ENCODE measurements around the gene AQP1. TPM values are rescaled to one million over a fixed set of nuclear protein-coding genes. Genes with fewer than 3 reads are reported as not detected.

AQP1 gene
- total RNA-seq, 4 donors from 2014 or later: 81.9 to 149 (median 113) TPM

DNA sequence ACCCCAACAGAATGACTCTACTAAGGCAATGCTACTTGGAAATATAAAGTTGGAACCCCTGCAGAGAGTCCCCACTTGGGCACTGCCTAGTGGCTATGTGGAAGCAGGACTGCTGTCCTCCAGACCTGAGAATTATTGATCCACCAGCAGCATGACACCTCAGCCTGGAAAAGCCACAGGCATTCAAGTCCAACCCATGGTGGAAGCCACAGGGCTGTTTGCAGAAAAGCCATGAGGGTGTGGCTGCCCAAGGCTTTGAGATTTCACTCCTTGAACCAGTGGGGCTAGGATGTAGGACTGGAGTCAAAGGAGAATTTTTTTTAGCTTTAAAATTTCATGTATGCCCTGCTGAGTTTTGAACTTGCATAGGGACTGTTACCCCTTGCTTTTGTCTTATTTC lies 38.5 kb downstream of the AQP1 start:
- DNase-seq (no peak), ATAC-seq (no peak)
- intact Hi-C loops (cut with DNase I; ENCODE audit: low total_unique reads): no loop called here
- Histone ChIP-seq H3K4me3 (no peak overlapping the region), H3K27me3 (peaks cover 0 to 7% (median 0%) of the 10 kb centered on the region in 3 donors), H3K27ac (no peak overlapping the region), H3K36me3 (no peaks in the 10 kb centered on the region), H3K9me3 (peaks cover 0 to 2% (median 0%) of the 10 kb centered on the region in 3 donors), H3K4me1 (no peaks in the 10 kb centered on the region)
- TF ChIP-seq, protein P1, sequence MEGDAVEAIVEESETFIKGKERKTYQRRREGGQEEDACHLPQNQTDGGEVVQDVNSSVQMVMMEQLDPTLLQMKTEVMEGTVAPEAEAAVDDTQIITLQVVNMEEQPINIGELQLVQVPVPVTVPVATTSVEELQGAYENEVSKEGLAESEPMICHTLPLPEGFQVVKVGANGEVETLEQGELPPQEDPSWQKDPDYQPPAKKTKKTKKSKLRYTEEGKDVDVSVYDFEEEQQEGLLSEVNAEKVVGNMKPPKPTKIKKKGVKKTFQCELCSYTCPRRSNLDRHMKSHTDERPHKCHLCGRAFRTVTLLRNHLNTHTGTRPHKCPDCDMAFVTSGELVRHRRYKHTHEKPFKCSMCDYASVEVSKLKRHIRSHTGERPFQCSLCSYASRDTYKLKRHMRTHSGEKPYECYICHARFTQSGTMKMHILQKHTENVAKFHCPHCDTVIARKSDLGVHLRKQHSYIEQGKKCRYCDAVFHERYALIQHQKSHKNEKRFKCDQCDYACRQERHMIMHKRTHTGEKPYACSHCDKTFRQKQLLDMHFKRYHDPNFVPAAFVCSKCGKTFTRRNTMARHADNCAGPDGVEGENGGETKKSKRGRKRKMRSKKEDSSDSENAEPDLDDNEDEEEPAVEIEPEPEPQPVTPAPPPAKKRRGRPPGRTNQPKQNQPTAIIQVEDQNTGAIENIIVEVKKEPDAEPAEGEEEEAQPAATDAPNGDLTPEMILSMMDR (IDR thresholded peaks at IDR 0.05 in 4 of 5, conservative IDR thresholded peaks at IDR 0.05 in 1 of 5): no peak
- no peak for TF ChIP-seq POLR2A (IDR thresholded peaks at IDR 0.05)
- in situ Hi-C loops (cut with MboI; ENCODE audit: low sequenced_read_pairs in 4 of 4): no loop called here

DNA sequence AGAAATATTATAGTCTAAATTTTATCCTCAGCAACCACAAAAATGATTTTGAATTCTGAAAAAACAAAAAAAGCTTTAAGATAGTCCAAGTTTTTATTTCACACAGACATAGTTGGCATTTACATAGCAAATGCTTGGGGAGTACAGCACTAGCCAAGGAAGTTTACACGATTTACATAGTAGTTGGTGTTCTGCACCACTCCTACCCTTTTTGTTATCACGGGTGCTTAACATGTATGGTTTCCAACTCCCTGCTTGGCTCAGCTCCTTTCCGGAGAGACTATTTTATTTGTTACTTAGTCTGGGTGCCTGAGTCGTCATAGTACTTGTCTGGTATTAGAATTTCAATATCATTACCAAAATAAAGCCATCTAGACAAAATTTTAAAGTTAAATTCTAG lies 43.3 kb downstream of the AQP1 start:
- no peaks in the 10 kb centered on the region for H3K4me1 ChIP-seq
- no peak for ATAC-seq
- TF ChIP-seq, protein P1 (IDR thresholded peaks at IDR 0.05 in 4 of 5, conservative IDR thresholded peaks at IDR 0.05 in 1 of 5): no peak
- no peak for TF ChIP-seq POLR2A (IDR thresholded peaks at IDR 0.05)
- H3K36me3 ChIP-seq: no peaks in the 10 kb centered on the region
- in situ Hi-C loops (cut with MboI; ENCODE audit: low sequenced_read_pairs in 4 of 4): no loop called here
- H3K27ac ChIP-seq: no peak overlapping the region
- peaks cover 0 to 4% (median 0%) of the 10 kb centered on the region in 3 donors for H3K9me3 ChIP-seq
- intact Hi-C loops (cut with DNase I; ENCODE audit: low total_unique reads): no loop called here
- DNase-seq: no peak
- H3K27me3 ChIP-seq: peaks cover 0 to 3% (median 0%) of the 10 kb centered on the region in 3 donors
- H3K4me3 ChIP-seq: no peak overlapping the region

DNA sequence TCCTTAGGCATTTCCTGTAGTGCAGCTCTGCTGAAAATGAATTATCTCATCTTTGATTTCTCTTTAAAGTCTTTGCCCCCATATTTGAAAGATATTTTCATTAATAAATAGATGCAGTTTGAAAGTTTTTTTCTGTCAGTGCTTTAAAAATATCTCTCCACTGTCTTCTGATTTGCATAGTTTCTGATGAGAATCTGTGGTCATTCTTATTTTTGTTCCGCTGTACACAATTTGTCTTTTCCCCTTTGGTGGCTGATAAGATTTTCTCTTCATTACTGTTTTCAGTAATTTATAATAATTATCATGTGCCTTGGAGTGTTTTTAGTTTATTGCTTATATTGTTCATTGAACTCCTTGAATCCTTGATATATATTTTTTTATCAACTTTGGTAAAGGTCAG lies 45.1 kb downstream of the AQP1 start:
- in situ Hi-C loops (cut with MboI; ENCODE audit: low sequenced_read_pairs in 4 of 4) (no loop called here), intact Hi-C loops (cut with DNase I; ENCODE audit: low total_unique reads) (no loop called here)
- Histone ChIP-seq H3K4me3 (no peak overlapping the region), H3K9me3 (peaks cover 0 to 4% (median 0%) of the 10 kb centered on the region in 3 donors), H3K27ac (no peak overlapping the region), H3K4me1 (no peaks in the 10 kb centered on the region), H3K27me3 (peaks cover 0 to 3% (median 0%) of the 10 kb centered on the region in 3 donors), H3K36me3 (no peaks in the 10 kb centered on the region)
- no peak for DNase-seq
- TF ChIP-seq, protein P1 (IDR thresholded peaks at IDR 0.05 in 4 of 5, conservative IDR thresholded peaks at IDR 0.05 in 1 of 5): no peak
- TF ChIP-seq POLR2A (IDR thresholded peaks at IDR 0.05): no peak
- ATAC-seq: no peak

DNA sequence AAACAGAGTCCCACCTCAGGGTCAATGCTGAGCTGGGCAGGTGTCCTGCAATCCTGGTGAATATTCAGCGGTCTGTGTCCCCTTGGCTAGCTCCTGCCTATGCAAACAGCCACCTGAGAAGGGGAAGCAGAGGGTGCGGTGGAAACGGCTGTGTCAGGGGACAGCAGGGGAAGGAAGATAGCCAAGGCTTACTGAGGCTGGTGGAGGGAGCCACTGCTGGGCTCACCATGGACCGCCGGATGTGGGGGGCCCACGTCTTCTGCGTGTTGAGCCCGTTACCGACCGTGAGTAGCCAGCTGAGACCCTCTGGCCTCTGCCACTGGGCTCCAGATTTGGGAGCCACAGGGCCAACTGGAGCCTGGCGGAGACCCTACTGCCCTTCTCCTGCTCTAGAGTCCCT lies 52.2 kb downstream of the AQP1 start, which contains the start of gene GHRHR:
TSS of gene GHRHR (plus strand) at position 112 of the 400 bp plus-strand sequence. CDS start at position 228, 116 bp downstream.
- H3K4me1 ChIP-seq: no peaks in the 10 kb centered on the region
- H3K4me3 ChIP-seq: no peak within 1 kb of the TSS
- H3K9me3 ChIP-seq: no peaks in the 10 kb centered on the region
- DNase-seq (no peak), ATAC-seq (no peak)
- intact Hi-C loops (cut with DNase I; ENCODE audit: low total_unique reads): no loop called here
- no peaks in the 10 kb centered on the region for H3K36me3 ChIP-seq
- no peaks in the 10 kb centered on the region for H3K27me3 ChIP-seq
- in situ Hi-C loops (cut with MboI; ENCODE audit: low sequenced_read_pairs in 4 of 4): no loop called here
- no peak for TF ChIP-seq POLR2A (IDR thresholded peaks at IDR 0.05)
- TF ChIP-seq, protein P1 (IDR thresholded peaks at IDR 0.05 in 4 of 5, conservative IDR thresholded peaks at IDR 0.05 in 1 of 5): no peak
- H3K27ac ChIP-seq: no peak within 1 kb of the TSS

DNA sequence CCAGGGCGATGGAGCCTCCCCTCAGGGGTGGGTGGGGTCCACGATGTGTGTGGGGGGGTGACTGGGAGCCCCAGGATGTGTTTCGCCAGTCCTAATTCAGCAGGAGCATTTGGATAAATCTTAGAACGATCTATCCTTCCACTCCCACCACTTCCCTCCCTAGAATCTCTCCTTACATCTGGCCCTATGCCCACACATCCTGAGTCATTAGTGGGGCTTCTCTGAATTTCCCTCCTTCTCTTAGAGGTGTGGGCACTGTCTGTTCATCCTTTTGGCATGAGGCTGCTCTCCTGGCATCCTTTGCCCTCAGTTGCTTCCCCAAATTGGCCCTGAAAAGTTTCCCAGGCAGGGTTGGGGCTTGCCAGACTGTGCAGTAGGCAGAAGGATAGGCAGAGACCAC lies 53.7 kb downstream of the AQP1 start:
- intact Hi-C loops (cut with DNase I; ENCODE audit: low total_unique reads) (no loop called here), in situ Hi-C loops (cut with MboI; ENCODE audit: low sequenced_read_pairs in 4 of 4) (no loop called here)
- Histone ChIP-seq H3K9me3 (no peaks in the 10 kb centered on the region), H3K4me1 (no peaks in the 10 kb centered on the region), H3K4me3 (no peak overlapping the region), H3K36me3 (no peaks in the 10 kb centered on the region), H3K27me3 (no peaks in the 10 kb centered on the region), H3K27ac (no peak overlapping the region)
- ATAC-seq (no peak), DNase-seq (no peak)
- TF ChIP-seq, protein P1 (IDR thresholded peaks at IDR 0.05 in 4 of 5, conservative IDR thresholded peaks at IDR 0.05 in 1 of 5): no peak
- TF ChIP-seq POLR2A (IDR thresholded peaks at IDR 0.05): no peak

Measured in gastrocnemius medialis (tissue), 4 donors.